Limb (tissue), 2 donors: ENCODE measurements around the gene EEFSEC.

Source experiments
- DNase-seq, 2 donors: peaks; one replicate each; pipeline ENCODE4 v3.0.0-alpha.2; 2016; ENCODE audit errors: extremely low spot score in 2 of 2

EEFSEC gene

GRCh38 chr3:128271536-128272332 lies 118.5 kb downstream of the EEFSEC start:
- peak in 1 of 2 donors; percentile 17 for DNase-seq

- DNase-seq: no peak
Measured at GRCh38 chr3:128273109-128273840, 120.0 kb downstream of the EEFSEC start.

- no peak for DNase-seq
Measured at GRCh38 chr3:128273841-128274573, 120.7 kb downstream of the EEFSEC start.

GRCh38 chr3:128274837-128275236 lies 121.6 kb downstream of the EEFSEC start:
- DNase-seq: no peak

- DNase-seq: peak in 1 of 2 donors; percentile 14
Measured at GRCh38 chr3:128275316-128276145, 122.2 kb downstream of the EEFSEC start.

- peak in 1 of 2 donors; percentile 28 for DNase-seq
Measured at GRCh38 chr3:128276146-128276435, 122.8 kb downstream of the EEFSEC start.

GRCh38 chr3:128276577-128277183 lies 123.4 kb downstream of the EEFSEC start:
- DNase-seq: peak in 1 of 2 donors; percentile 21

- DNase-seq: no peak
Measured at GRCh38 chr3:128277378-128278069, 124.2 kb downstream of the EEFSEC start.

- DNase-seq: no peak
Measured at GRCh38 chr3:128278130-128278529, 124.8 kb downstream of the EEFSEC start.

GRCh38 chr3:128278761-128279600 lies 125.7 kb downstream of the EEFSEC start:
- DNase-seq: peak; percentile 86

- DNase-seq: no peak
Measured at GRCh38 chr3:128279601-128279880, 126.3 kb downstream of the EEFSEC start.

- no peak for DNase-seq
Measured at GRCh38 chr3:128280481-128281052, 127.3 kb downstream of the EEFSEC start.

- no peak for DNase-seq
Measured at GRCh38 chr3:128281056-128281455, 127.8 kb downstream of the EEFSEC start.

GRCh38 chr3:128281461-128282367 lies 128.4 kb downstream of the EEFSEC start:
- DNase-seq: no peak

- no peak for DNase-seq
Measured at GRCh38 chr3:128282380-128283196, 129.3 kb downstream of the EEFSEC start.

GRCh38 chr3:128283421-128283820 lies 130.1 kb downstream of the EEFSEC start:
- no peak for DNase-seq
